ENCODE data around the gene GRIN3A. TPM values are rescaled to one million over a fixed set of nuclear protein-coding genes. Genes with fewer than 3 reads are reported as not detected.

The GRIN3A gene
- total and polyA plus RNA-seq, 11 donors = 0.06 to 1.4 (median 0.21) TPM

- TF ChIP-seq POLR2A (IDR thresholded peaks at IDR 0.05) = no peak
- TF ChIP-seq, protein P1, sequence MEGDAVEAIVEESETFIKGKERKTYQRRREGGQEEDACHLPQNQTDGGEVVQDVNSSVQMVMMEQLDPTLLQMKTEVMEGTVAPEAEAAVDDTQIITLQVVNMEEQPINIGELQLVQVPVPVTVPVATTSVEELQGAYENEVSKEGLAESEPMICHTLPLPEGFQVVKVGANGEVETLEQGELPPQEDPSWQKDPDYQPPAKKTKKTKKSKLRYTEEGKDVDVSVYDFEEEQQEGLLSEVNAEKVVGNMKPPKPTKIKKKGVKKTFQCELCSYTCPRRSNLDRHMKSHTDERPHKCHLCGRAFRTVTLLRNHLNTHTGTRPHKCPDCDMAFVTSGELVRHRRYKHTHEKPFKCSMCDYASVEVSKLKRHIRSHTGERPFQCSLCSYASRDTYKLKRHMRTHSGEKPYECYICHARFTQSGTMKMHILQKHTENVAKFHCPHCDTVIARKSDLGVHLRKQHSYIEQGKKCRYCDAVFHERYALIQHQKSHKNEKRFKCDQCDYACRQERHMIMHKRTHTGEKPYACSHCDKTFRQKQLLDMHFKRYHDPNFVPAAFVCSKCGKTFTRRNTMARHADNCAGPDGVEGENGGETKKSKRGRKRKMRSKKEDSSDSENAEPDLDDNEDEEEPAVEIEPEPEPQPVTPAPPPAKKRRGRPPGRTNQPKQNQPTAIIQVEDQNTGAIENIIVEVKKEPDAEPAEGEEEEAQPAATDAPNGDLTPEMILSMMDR (IDR thresholded peaks at IDR 0.05) = no peak
- intact Hi-C loops (cut with DNase I) = loop anchor here in 1 of 10 donors (10.0 kb wide), 1 partner anchor 87 kb away; no protein-coding TSS in a partner anchor
Observed at GRCh38 chr9:101691657-101692056, 46.8 kb downstream of the GRIN3A start.

GRCh38 chr9:101689039-101689438 is 49.4 kb downstream of the GRIN3A start:
- Histone ChIP-seq H3K36me3 (no peaks in the 10 kb centered on the region), H3K4me3 (no peak overlapping the region), H3K9me3 (no peaks in the 10 kb centered on the region), H3K27me3 (no peaks in the 10 kb centered on the region), H3K27ac (no peak overlapping the region), H3K4me1 (peaks cover 0 to 12% (median 0%) of the 10 kb centered on the region in 12 donors)
- WGBS, 4 donors = 18 to 55% (median 29%) methylated on average over 2 of the region's 2 CpGs
- ATAC-seq (no peak), DNase-seq (no peak)
- TF ChIP-seq POLR2A (IDR thresholded peaks at IDR 0.05) = no peak
- TF ChIP-seq, protein P1 (IDR thresholded peaks at IDR 0.05) = no peak
- intact Hi-C loops (cut with DNase I) = no loop called here

More at GRCh38 chr9:101691657-101692056, 46.8 kb downstream of the GRIN3A start:
- H3K27me3 ChIP-seq = no peaks in the 10 kb centered on the region
- DNase-seq (no peak), ATAC-seq (no peak)
- H3K9me3 ChIP-seq = no peaks in the 10 kb centered on the region
- H3K4me3 ChIP-seq = no peak overlapping the region
- no peaks in the 10 kb centered on the region for H3K36me3 ChIP-seq
- no peak overlapping the region for H3K27ac ChIP-seq
- peaks cover 0 to 17% (median 0%) of the 10 kb centered on the region in 12 donors for H3K4me1 ChIP-seq
- WGBS, 4 donors = 94 to 98% (median 96%) methylated on average over 2 of the region's 2 CpGs

GRCh38 chr9:101684665-101685064 is 53.8 kb downstream of the GRIN3A start:
- no peaks in the 10 kb centered on the region for H3K9me3 ChIP-seq
- no peak overlapping the region for H3K4me3 ChIP-seq
- no peaks in the 10 kb centered on the region for H3K27me3 ChIP-seq
- H3K27ac ChIP-seq = no peak overlapping the region
- peaks cover 0 to 5% (median 0%) of the 10 kb centered on the region in 12 donors for H3K4me1 ChIP-seq
- ATAC-seq = no peak
- WGBS, 4 donors = 64 to 73% (median 68%) methylated on average over 2 of the region's 2 CpGs
- intact Hi-C loops (cut with DNase I) = no loop called here
- DNase-seq = no peak
- H3K36me3 ChIP-seq = no peaks in the 10 kb centered on the region
- no peak for TF ChIP-seq POLR2A (IDR thresholded peaks at IDR 0.05)
- TF ChIP-seq, protein P1 (IDR thresholded peaks at IDR 0.05) = no peak

- no peaks in the 10 kb centered on the region for H3K27me3 ChIP-seq
- no peak overlapping the region for H3K4me3 ChIP-seq
- no peaks in the 10 kb centered on the region for H3K4me1 ChIP-seq
- no peaks in the 10 kb centered on the region for H3K36me3 ChIP-seq
- 89 to 94% (median 91%) methylated on average over 2 of the region's 2 CpGs for WGBS, 4 donors
- intact Hi-C loops (cut with DNase I) = no loop called here
- no peak overlapping the region for H3K27ac ChIP-seq
- TF ChIP-seq POLR2A (IDR thresholded peaks at IDR 0.05) = no peak
- TF ChIP-seq, protein P1 (IDR thresholded peaks at IDR 0.05) = no peak
- ATAC-seq = no peak
- H3K9me3 ChIP-seq = no peaks in the 10 kb centered on the region
- no peak for DNase-seq
Observed at GRCh38 chr9:101683236-101683635, 55.2 kb downstream of the GRIN3A start.

Data from heart left ventricle (tissue), 16 donors.